ENCODE measurements around the gene EME2. TPM values are rescaled to one million over a fixed set of nuclear protein-coding genes. Genes with fewer than 3 reads are reported as not detected.
A peak's percentile ranks its signal among the peaks of the same experiment; 100 is the strongest.

EME2 gene
- total and polyA plus RNA-seq, 2 donors from 2014 or later, result 5.1 to 23.8 TPM

DNA sequence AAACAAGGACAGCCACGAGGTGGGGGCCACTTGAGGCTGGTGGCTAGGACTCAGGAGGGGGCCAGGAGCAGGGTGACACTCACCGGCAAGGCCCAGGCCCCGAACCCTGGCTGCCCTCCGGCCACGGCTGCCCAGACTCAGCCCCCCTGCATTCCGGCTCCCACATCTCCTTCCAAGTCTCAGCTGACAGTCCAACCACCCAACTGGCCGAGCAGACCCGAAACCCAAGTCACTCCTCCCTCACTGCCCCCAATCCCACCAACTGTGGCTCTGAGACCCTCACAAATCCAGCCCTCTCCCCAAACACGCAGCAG, 44.6 kb downstream of the EME2 start:
- Histone ChIP-seq H3K4me1 (ENCODE audit: control insufficient read depth in 2 of 3, insufficient read depth in 2 of 3, low read depth in 1 of 3, low read length in 3 of 3) (peaks cover 0 to 3% (median 0%) of the 10 kb centered on the region in 3 donors), H3K36me3 (ENCODE audit: control insufficient read depth in 2 of 3, insufficient read depth in 3 of 3, low read length in 3 of 3) (peaks cover 0 to 38% (median 9%) of the 10 kb centered on the region in 3 donors), H3K9ac (ENCODE audit: low read length in 3 of 3) (no peak overlapping the region), H3K27me3 (ENCODE audit: control insufficient read depth, insufficient read depth, low read length) (no peaks in the 10 kb centered on the region), H3K27ac (ENCODE audit: low read depth in 2 of 2, low read length in 2 of 2) (no peak overlapping the region), H3K9me3 (ENCODE audit: control insufficient read depth in 2 of 3, insufficient read depth in 1 of 3, low read length in 3 of 3) (no peaks in the 10 kb centered on the region), H3K4me3 (ENCODE audit: low read length in 3 of 3) (no peak overlapping the region)
- DNase-seq (no peak), FAIRE-seq (no peak)
- TF ChIP-seq, protein P1, sequence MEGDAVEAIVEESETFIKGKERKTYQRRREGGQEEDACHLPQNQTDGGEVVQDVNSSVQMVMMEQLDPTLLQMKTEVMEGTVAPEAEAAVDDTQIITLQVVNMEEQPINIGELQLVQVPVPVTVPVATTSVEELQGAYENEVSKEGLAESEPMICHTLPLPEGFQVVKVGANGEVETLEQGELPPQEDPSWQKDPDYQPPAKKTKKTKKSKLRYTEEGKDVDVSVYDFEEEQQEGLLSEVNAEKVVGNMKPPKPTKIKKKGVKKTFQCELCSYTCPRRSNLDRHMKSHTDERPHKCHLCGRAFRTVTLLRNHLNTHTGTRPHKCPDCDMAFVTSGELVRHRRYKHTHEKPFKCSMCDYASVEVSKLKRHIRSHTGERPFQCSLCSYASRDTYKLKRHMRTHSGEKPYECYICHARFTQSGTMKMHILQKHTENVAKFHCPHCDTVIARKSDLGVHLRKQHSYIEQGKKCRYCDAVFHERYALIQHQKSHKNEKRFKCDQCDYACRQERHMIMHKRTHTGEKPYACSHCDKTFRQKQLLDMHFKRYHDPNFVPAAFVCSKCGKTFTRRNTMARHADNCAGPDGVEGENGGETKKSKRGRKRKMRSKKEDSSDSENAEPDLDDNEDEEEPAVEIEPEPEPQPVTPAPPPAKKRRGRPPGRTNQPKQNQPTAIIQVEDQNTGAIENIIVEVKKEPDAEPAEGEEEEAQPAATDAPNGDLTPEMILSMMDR (IDR thresholded peaks at IDR 0.05; ENCODE audit: borderline replicate concordance, extremely low read depth, insufficient read depth), result no peak
- intact Hi-C loops (cut with DNase I), result no loop called here

DNA sequence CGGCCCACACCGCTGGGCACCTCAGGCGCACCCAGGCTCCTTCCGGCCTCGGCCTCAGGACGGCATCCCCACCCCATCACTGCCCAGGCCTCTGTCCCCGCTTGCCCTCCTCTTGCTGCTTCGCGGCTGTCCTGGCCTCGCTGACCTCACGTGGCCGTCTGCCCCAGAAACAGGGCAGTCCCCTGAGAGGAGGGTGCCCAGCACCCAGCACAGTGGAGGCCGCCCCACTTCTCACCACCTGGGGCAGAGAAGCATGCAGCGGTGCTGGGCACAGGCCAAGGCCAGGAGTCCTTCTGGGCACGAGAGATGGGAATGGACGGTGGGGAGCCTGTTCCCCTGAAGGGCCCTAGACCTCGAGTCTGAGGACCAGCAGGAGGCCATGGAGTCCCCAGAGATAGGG, 45.1 kb downstream of the EME2 start:
- intact Hi-C loops (cut with DNase I), result no loop called here
- H3K36me3 ChIP-seq (ENCODE audit: control insufficient read depth in 2 of 3, insufficient read depth in 3 of 3, low read length in 3 of 3), result peaks cover 0 to 42% (median 14%) of the 10 kb centered on the region in 3 donors
- H3K9me3 ChIP-seq (ENCODE audit: control insufficient read depth in 2 of 3, insufficient read depth in 1 of 3, low read length in 3 of 3), result no peaks in the 10 kb centered on the region
- H3K27me3 ChIP-seq (ENCODE audit: control insufficient read depth, insufficient read depth, low read length), result no peaks in the 10 kb centered on the region
- FAIRE-seq, result no peak
- TF ChIP-seq, protein P1 (IDR thresholded peaks at IDR 0.05; ENCODE audit: borderline replicate concordance, extremely low read depth, insufficient read depth), result no peak
- peaks cover 0 to 4% (median 0%) of the 10 kb centered on the region in 3 donors for H3K4me1 ChIP-seq (ENCODE audit: control insufficient read depth in 2 of 3, insufficient read depth in 2 of 3, low read depth in 1 of 3, low read length in 3 of 3)
- DNase-seq, result no peak
- H3K9ac ChIP-seq (ENCODE audit: low read length in 3 of 3), result no peak overlapping the region
- H3K27ac ChIP-seq (ENCODE audit: low read depth in 2 of 2, low read length in 2 of 2), result no peak overlapping the region
- no peak overlapping the region for H3K4me3 ChIP-seq (ENCODE audit: low read length in 3 of 3)

DNA sequence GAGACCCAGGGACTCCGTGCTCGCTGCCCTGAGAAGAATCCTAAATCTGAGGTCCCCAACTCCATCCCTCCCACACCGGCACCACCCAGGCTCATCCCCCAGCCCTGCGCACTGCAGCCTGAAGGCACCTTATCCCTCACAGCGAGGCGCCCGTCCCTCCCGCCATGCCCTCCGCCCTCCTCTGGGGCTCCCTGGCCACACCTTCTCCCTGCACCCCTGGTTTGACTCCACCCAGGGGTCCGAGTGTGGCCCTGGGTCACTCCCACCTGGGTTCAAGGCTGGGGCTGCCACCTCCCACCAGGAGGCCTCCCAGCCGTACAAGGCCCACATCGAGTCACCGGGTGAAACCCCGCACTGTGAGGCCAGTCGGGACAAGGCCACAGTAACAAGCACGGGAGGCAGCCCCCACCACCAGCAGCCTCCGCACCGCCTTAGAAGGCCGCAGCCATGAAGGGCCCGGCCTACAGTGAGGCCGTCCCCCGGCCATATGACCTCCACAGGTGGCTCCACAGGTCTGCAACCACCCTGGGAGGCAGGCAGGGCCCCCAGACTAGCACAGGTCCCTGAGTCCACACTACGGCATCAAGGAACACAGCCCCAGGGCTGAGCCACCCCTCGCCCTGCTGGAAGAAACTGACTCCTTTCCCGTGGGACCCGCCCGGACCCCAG, 45.7 kb downstream of the EME2 start:
- no peak overlapping the region for H3K27ac ChIP-seq (ENCODE audit: low read depth in 2 of 2, low read length in 2 of 2)
- H3K27me3 ChIP-seq (ENCODE audit: control insufficient read depth, insufficient read depth, low read length), result no peaks in the 10 kb centered on the region
- no peaks in the 10 kb centered on the region for H3K9me3 ChIP-seq (ENCODE audit: control insufficient read depth in 2 of 3, insufficient read depth in 1 of 3, low read length in 3 of 3)
- TF ChIP-seq, protein P1 (IDR thresholded peaks at IDR 0.05; ENCODE audit: borderline replicate concordance, extremely low read depth, insufficient read depth), result no peak
- no peak overlapping the region for H3K4me3 ChIP-seq (ENCODE audit: low read length in 3 of 3)
- DNase-seq (peak in 1 of 5 donors; percentile 66), FAIRE-seq (no peak)
- H3K36me3 ChIP-seq (ENCODE audit: control insufficient read depth in 2 of 3, insufficient read depth in 3 of 3, low read length in 3 of 3), result peaks cover 0 to 45% (median 14%) of the 10 kb centered on the region in 3 donors
- intact Hi-C loops (cut with DNase I), result no loop called here
- H3K4me1 ChIP-seq (ENCODE audit: control insufficient read depth in 2 of 3, insufficient read depth in 2 of 3, low read depth in 1 of 3, low read length in 3 of 3), result peaks cover 0 to 4% (median 0%) of the 10 kb centered on the region in 3 donors
- H3K9ac ChIP-seq (ENCODE audit: low read length in 3 of 3), result no peak overlapping the region

Data from kidney (tissue), 14 donors.